Loucy (cell line): Measurements from ENCODE around the gene C19orf85.

Experiments used
- H2AFZ ChIP-seq: fragments of 200-600 bp; sonication (generic); 2 replicates; pipeline ENCODE4 v1.6.0; 2016; ENCODE audit warnings: antibody characterized with exemption, mild to moderate bottlenecking, low read length, moderate library complexity
- H3F3A ChIP-seq: fragments of 200-600 bp; 2 replicates; pipeline ENCODE4 v1.6.0; 2016; ENCODE audit warnings: antibody characterized with exemption, low read depth, mild to moderate bottlenecking
- H3K27me3 ChIP-seq: fragments of 200-600 bp; sonication (generic); 2 replicates; pipeline ENCODE4 v1.6.1; 2014; ENCODE audit warnings: low read length, mild to moderate bottlenecking; ENCODE audit not compliant: insufficient read depth, poor library complexity, severe bottlenecking
- H3K36me3 ChIP-seq: fragments of 200-600 bp; sonication (generic); 2 replicates; pipeline ENCODE4 v1.6.1; 2016; ENCODE audit warnings: low read length; ENCODE audit not compliant: insufficient read depth
- H3K4me1 ChIP-seq: fragments of 200-600 bp; sonication (generic); 2 replicates; pipeline ENCODE4 v1.5.1; 2014; ENCODE audit warnings: low read length, mild to moderate bottlenecking; ENCODE audit not compliant: insufficient read depth, poor library complexity, severe bottlenecking
- H3K4me2 ChIP-seq: fragments of 200-600 bp; sonication (generic); 2 replicates; pipeline ENCODE4 v1.6.0; 2014; ENCODE audit warnings: antibody characterized with exemption, low read length, low read depth, mild to moderate bottlenecking; ENCODE audit not compliant: poor library complexity, severe bottlenecking
- H3K4me3 ChIP-seq: fragments of 200-600 bp; sonication (generic); 2 replicates; pipeline ENCODE4 v1.5.1; 2014; ENCODE audit warnings: low read length, mild to moderate bottlenecking, mixed read lengths; ENCODE audit not compliant: poor library complexity, severe bottlenecking
- H3K79me2 ChIP-seq: fragments of 200-600 bp; sonication (generic); 2 replicates; pipeline ENCODE4 v1.6.1; 2014; ENCODE audit warnings: low read length; ENCODE audit not compliant: insufficient read depth
- H3K9ac ChIP-seq: fragments of 200-600 bp; sonication (generic); 2 replicates; pipeline ENCODE4 v1.6.0; 2014; ENCODE audit warnings: mild to moderate bottlenecking, low read depth, low read length, moderate library complexity; ENCODE audit not compliant: poor library complexity, severe bottlenecking
- H3K9me2 ChIP-seq: fragments of 200-600 bp; sonication (generic); replicated peaks from 2 replicates; pipeline ENCODE4 v1.6.1; 2016; ENCODE audit warnings: low read depth, low read length, mixed read lengths
- H3K9me3 ChIP-seq: fragments of 200-600 bp; sonication (generic); 2 replicates; pipeline ENCODE4 v1.6.1; 2014; ENCODE audit warnings: mild to moderate bottlenecking, antibody characterized with exemption, low read length, low read depth; ENCODE audit not compliant: insufficient read depth
- H4K20me1 ChIP-seq: fragments of 200-600 bp; sonication (generic); 2 replicates; pipeline ENCODE4 v1.6.0; 2014; ENCODE audit warnings: antibody characterized with exemption, low read length, mild to moderate bottlenecking; ENCODE audit not compliant: insufficient read depth, poor library complexity, severe bottlenecking
- CTCF ChIP-seq: fragments of 200-600 bp; sonication (generic); conservative IDR thresholded peaks from 2 replicates; pipeline ENCODE4 v1.5.1; 2014; ENCODE audit warnings: mild to moderate bottlenecking, antibody characterized with exemption, low read length
- EZH2phosphoT487 ChIP-seq: fragments of 200-600 bp; IDR thresholded peaks from 2 replicates; pipeline ENCODE4 v1.6.1; 2018; ENCODE audit warnings: antibody characterized with exemption, mild to moderate bottlenecking, moderate library complexity, borderline replicate concordance

Gene C19orf85

DNA sequence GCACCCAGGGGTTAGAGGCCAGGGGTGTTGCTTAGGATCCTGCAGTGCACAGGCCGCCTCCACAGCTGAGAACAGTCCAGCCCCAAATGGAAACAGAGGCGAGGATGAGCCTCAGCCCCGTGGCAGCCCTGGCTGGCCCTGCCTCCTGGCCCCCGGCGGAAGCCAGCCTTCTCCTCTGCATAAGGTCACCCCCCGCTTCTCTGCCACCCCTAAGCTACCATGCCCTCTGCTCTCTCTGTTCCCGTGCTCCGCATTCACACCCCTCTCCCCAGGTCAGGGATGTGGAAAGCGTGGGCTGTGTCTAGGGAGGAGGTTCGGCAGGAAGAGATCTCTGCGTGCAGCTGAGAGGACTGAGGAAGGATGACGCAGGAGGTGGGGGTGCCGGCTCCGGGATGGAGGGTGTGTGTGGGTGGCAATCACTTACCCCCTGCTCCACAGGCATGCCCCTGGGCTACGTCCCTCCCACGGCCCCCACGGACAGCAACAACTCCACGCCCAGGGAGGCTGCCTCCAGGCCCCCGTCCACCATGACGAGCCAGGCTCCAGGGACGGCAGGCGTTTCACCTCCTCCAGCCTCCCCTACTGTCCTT lies 29.7 kb upstream of the C19orf85 start:
- Histone ChIP-seq H3F3A (no peaks in the 10 kb centered on the region), H3K9ac (no peak overlapping the region), H3K79me2 (no peaks in the 10 kb centered on the region), H3K9me3 (no peaks in the 10 kb centered on the region), H3K27me3 (no peaks in the 10 kb centered on the region), H4K20me1 (no peaks in the 10 kb centered on the region), H3K4me3 (no peak overlapping the region), H3K4me2 (no peak overlapping the region), H3K9me2 (no peaks in the 10 kb centered on the region), H3K36me3 (no peaks in the 10 kb centered on the region), H3K4me1 (no peaks in the 10 kb centered on the region), H2AFZ (no peak overlapping the region)
- TF ChIP-seq EZH2phosphoT487 (no peak), CTCF (no peak)

DNA sequence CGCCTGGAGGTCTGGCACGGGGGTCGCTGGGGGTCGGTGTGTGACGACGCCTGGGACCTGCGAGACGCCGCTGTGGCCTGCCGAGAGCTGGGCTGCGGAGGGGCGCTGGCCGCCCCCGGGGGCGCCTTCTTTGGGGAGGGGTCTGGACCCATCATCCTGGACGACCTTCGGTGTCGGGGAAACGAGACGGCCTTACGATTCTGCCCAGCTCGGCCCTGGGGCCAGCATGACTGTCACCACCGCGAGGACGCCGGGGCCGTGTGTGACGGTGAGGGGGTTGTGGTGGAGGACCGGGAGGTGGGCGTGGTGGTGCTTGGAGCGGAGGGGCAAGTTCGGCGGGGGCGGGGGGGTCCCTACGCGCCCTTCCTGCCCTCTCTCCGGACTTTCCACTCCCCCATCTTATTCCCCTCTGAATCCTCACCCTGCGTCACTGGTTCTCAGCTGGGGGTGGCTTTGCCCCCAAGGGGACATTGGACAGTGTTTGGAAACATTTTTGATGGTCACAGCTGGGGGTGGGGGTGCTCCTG lies 29.2 kb upstream of the C19orf85 start:
- Histone ChIP-seq H3K4me1 (no peaks in the 10 kb centered on the region), H3K9ac (no peak overlapping the region), H3K27me3 (no peaks in the 10 kb centered on the region), H3K79me2 (no peaks in the 10 kb centered on the region), H3K9me3 (no peaks in the 10 kb centered on the region), H3K36me3 (no peaks in the 10 kb centered on the region), H3F3A (no peaks in the 10 kb centered on the region), H3K9me2 (no peaks in the 10 kb centered on the region), H3K4me3 (no peak overlapping the region), H3K4me2 (no peak overlapping the region), H4K20me1 (no peaks in the 10 kb centered on the region), H2AFZ (no peak overlapping the region)
- TF ChIP-seq EZH2phosphoT487 (no peak), CTCF (no peak)

GRCh38 chr19:55493052-55493644 lies 28.6 kb upstream of the C19orf85 start:
- no peak overlapping the region for H3K4me3 ChIP-seq

More at GRCh38 chr19:55493052-55493644, 28.6 kb upstream of the C19orf85 start:
- Histone ChIP-seq H3K27me3 (no peaks in the 10 kb centered on the region), H3K4me1 (no peaks in the 10 kb centered on the region), H3K79me2 (no peaks in the 10 kb centered on the region), H3K9me2 (no peaks in the 10 kb centered on the region), H3K4me2 (no peak overlapping the region), H3K36me3 (no peaks in the 10 kb centered on the region), H4K20me1 (no peaks in the 10 kb centered on the region), H3F3A (no peaks in the 10 kb centered on the region), H3K9ac (no peak overlapping the region), H2AFZ (no peak overlapping the region), H3K9me3 (no peaks in the 10 kb centered on the region)
- no peak for TF ChIP-seq CTCF
- no peak for TF ChIP-seq EZH2phosphoT487
